Esophagus muscularis mucosa (tissue), 4 donors: ENCODE measurements around the gene LRRC4C. TPM values are rescaled to one million over a fixed set of nuclear protein-coding genes. Genes with fewer than 3 reads are reported as not detected.

Source experiments
- DNase-seq: peaks from one replicate; pipeline ENCODE4 v3.0.0-alpha.2; 2017; ENCODE audit errors: extremely low spot score
- H3K27ac ChIP-seq, 4 donors: fragments of 200-600 bp; sonication (generic); replicated peaks in 1 of 4; 1 replicate in 3 of 4; 2 replicates in 1 of 4; pipeline ENCODE4 v1.5.1; 2016 to 2019; ENCODE audit warnings: mild to moderate bottlenecking in 1 of 4
- H3K27me3 ChIP-seq, 4 donors: fragments of 200-600 bp; sonication (generic); one replicate each; pipeline versions ENCODE4 v1.5.1 to v1.6.0; 2016 to 2019
- H3K36me3 ChIP-seq, 4 donors: fragments of 200-600 bp; sonication (generic); one replicate each; pipeline ENCODE4 v1.5.1; 2016 to 2019
- H3K4me1 ChIP-seq, 4 donors: fragments of 200-600 bp; sonication (generic); one replicate each; pipeline ENCODE4 v1.5.1; 2016 to 2019
- H3K4me3 ChIP-seq, 4 donors: fragments of 200-600 bp; sonication (generic); 1 replicate in 2 of 4; 2 replicates in 2 of 4; pipeline ENCODE4 v1.5.1; 2016 to 2019; ENCODE audit warnings: mild to moderate bottlenecking in 4 of 4, moderate library complexity in 1 of 4
- H3K9me3 ChIP-seq, 4 donors: fragments of 200-600 bp; sonication (generic); 1 replicate in 3 of 4; 2 replicates in 1 of 4; pipeline ENCODE4 v1.5.1; 2016 to 2019
- EP300 ChIP-seq: sonication (generic); formaldehyde crosslinking; IDR thresholded peaks from one replicate; pipeline ENCODE4 v1.6.1; 2017; ENCODE audit warnings: antibody characterized with exemption
- POLR2A ChIP-seq: fragments of 450-650 bp; IDR thresholded peaks from one replicate; pipeline ENCODE4 v1.6.1; 2017; ENCODE audit warnings: antibody characterized with exemption, moderate library complexity, mild to moderate bottlenecking, low read depth
- POLR2AphosphoS5 ChIP-seq, 2 donors: sonication (generic); formaldehyde crosslinking; IDR thresholded peaks; one replicate each; pipeline ENCODE4 v1.6.1; 2017; ENCODE audit warnings: antibody characterized with exemption in 2 of 2
- WGBS: methylation state at CpG from one replicate; pipeline ENCODE4 v1.1.5; 2018; 5-methylcytosine and 5-hydroxymethylcytosine counted together
- intact Hi-C: fragments of 100-400 bp; cut with DNase I; formaldehyde crosslinking; loops from one replicate; pipeline ENCODE4 v1.15.1; 2023
- total RNA-seq, 4 donors: library from RNA; depleted of rRNA; stranded (reverse); fragments of >200 nt; gene quantifications; one replicate each; pipeline versions ENCODE4 v1.1.0 to v1.2.1, GENCODE V29; 2016
- TF ChIP-seq, protein P1 (sequence below), 3 experiments: fragments of 200-600 bp in 2 of 3; fragments of 450-650 bp in 1 of 3; sonication (generic) in 2 of 3; IDR thresholded peaks; one replicate each; pipeline ENCODE4 v1.5.1; 2017 to 2019; ENCODE audit warnings: antibody characterized with exemption in 3 of 3, mild to moderate bottlenecking in 2 of 3, moderate library complexity in 1 of 3

LRRC4C gene
- total RNA-seq, 4 donors from 2014 or later: 1.2 to 4.0 (median 2.2) TPM

DNA sequence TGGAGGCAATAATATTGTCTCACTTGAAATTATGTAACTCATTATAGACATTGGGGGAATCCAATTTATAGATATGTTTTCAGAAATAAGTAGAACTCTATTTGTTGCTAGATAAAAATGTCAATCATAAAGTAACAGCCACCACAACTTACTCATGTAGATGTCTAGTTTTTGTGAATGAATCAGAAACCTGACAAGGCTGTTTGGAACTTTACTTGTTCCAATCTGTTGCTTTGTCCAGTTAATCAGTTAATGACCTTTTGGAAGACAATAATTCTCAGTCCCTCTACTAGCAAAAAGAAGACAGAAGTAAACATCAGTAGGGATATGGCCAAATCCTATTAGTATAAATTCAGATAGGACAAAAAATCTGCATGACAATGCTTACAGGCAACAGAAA lies 1143.3 kb downstream of the LRRC4C start:
- H3K4me3 ChIP-seq: no peak overlapping the region
- H3K36me3 ChIP-seq: no peaks in the 10 kb centered on the region
- TF ChIP-seq, protein P1, sequence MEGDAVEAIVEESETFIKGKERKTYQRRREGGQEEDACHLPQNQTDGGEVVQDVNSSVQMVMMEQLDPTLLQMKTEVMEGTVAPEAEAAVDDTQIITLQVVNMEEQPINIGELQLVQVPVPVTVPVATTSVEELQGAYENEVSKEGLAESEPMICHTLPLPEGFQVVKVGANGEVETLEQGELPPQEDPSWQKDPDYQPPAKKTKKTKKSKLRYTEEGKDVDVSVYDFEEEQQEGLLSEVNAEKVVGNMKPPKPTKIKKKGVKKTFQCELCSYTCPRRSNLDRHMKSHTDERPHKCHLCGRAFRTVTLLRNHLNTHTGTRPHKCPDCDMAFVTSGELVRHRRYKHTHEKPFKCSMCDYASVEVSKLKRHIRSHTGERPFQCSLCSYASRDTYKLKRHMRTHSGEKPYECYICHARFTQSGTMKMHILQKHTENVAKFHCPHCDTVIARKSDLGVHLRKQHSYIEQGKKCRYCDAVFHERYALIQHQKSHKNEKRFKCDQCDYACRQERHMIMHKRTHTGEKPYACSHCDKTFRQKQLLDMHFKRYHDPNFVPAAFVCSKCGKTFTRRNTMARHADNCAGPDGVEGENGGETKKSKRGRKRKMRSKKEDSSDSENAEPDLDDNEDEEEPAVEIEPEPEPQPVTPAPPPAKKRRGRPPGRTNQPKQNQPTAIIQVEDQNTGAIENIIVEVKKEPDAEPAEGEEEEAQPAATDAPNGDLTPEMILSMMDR (IDR thresholded peaks at IDR 0.05): no peak
- TF ChIP-seq POLR2AphosphoS5 (IDR thresholded peaks at IDR 0.05): no peak
- no peak for TF ChIP-seq POLR2A
- TF ChIP-seq EP300: no peak
- H3K4me1 ChIP-seq: no peaks in the 10 kb centered on the region
- intact Hi-C loops: no loop called here
- no peaks in the 10 kb centered on the region for H3K9me3 ChIP-seq
- no peak for DNase-seq
- no peaks in the 10 kb centered on the region for H3K27me3 ChIP-seq
- H3K27ac ChIP-seq: no peak overlapping the region

DNA sequence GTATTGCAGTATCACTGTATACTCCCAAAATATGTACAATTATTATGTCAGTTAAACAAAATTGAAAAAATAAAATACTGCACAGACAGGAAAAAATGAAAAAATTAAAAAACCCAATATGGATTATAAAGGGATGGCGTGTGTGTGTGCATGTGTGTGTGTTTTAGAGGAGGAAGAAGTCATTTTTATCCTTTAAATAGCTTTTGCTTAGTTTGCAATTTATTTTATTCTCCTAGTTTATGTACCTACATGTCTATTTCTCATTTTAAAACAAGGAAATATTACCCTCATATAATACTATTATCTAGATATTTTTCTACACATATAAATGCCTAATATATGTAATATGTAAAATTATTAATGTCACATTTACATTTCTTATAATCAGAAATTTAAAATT lies 1144.3 kb downstream of the LRRC4C start:
- Histone ChIP-seq H3K9me3 (no peaks in the 10 kb centered on the region), H3K4me3 (no peak overlapping the region), H3K36me3 (no peaks in the 10 kb centered on the region), H3K4me1 (no peaks in the 10 kb centered on the region), H3K27me3 (no peaks in the 10 kb centered on the region), H3K27ac (no peak overlapping the region)
- WGBS: 78% methylated on average over 1 of the region's 1 CpG
- no peak for TF ChIP-seq EP300
- TF ChIP-seq POLR2A: no peak
- intact Hi-C loops: no loop called here
- no peak for DNase-seq

DNA sequence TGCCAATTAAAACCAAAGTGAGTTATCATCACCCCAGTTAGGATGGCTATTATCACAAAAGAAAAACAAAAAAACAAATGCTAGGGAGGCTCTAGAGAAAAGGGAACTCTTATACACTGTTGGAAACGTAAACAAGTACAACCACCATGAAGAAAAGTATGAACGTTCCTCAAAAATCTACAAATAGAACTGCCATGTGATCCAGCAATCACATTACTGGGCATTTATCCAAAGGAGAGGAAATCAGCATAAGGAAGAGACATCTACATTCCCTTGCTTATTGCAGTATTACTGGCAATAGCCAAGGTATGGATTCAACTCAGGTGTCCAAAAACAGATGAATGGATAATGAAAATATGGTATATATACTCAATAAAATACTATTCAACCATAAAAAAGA lies 1145.1 kb downstream of the LRRC4C start:
- no peaks in the 10 kb centered on the region for H3K36me3 ChIP-seq
- intact Hi-C loops: no loop called here
- 28% methylated on average over 2 of the region's 2 CpGs for WGBS

DNA sequence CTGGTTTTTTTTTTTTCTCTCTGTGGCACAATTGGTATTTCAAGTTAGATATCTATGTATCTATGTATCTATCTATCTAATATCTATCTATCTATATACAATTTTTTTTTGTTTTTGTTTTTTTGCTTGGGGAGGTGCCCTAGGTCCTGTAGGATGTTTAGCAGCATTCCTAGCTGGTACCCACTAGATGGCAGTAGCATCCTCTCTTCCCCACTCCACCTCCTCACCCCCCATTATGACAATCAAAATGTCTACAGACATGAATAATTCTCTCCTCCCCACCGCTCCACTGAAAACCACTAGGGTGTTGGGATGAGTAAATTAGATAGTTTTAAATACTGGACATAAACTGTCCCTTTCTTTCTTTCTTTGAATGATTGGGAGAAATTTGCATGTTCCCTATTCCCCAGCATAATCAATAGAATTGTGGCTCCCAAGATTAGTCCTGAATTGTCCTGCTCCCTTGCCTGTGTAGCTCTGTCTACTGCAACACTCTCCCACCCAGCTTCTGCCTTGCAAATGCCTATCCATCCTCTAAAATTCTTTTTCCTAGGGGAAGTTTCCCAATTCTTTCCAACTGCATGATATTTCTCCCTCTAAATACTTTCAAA lies 1152.4 kb downstream of the LRRC4C start:
- Histone ChIP-seq H3K4me1 (no peaks in the 10 kb centered on the region), H3K36me3 (no peaks in the 10 kb centered on the region), H3K4me3 (no peak overlapping the region), H3K27me3 (no peaks in the 10 kb centered on the region), H3K9me3 (no peaks in the 10 kb centered on the region), H3K27ac (no peak overlapping the region)
- intact Hi-C loops: no loop called here
- 28% methylated on average over 1 of the region's 1 CpG for WGBS
- no peak for DNase-seq
- TF ChIP-seq POLR2A (no peak), POLR2AphosphoS5 (IDR thresholded peaks at IDR 0.05) (no peak), EP300 (no peak)
- TF ChIP-seq, protein P1 (IDR thresholded peaks at IDR 0.05): peak; percentile 35 to 51 (median 43)

More for the DNA sequence above, 1145.1 kb downstream of the LRRC4C start:
- DNase-seq: no peak
- Histone ChIP-seq H3K4me3 (no peak overlapping the region), H3K4me1 (no peaks in the 10 kb centered on the region), H3K27me3 (no peaks in the 10 kb centered on the region), H3K27ac (no peak overlapping the region), H3K9me3 (no peaks in the 10 kb centered on the region)
- TF ChIP-seq, protein P1 (IDR thresholded peaks at IDR 0.05): no peak
- no peak for TF ChIP-seq EP300
- no peak for TF ChIP-seq POLR2AphosphoS5 (IDR thresholded peaks at IDR 0.05)
- no peak for TF ChIP-seq POLR2A

DNA sequence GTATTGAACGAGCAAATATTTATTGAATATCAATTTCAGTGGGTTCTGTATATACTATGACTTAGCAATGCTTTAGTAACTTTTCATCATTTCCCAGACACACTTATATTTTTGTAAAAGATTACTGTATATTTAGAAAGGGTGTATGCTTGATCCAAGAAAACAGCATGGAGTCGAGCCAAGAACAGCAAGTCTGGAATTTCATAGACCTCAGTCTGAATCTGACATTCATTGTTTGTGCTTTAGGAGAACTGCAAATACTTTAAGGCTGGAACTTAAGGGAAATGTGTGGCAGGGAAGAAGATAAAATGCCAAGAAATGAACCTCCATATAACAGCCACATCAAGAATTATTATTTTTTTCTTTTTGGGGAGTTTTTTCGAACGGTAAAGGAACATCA lies 1156.8 kb downstream of the LRRC4C start:
- whole genome bisulfite sequencing: 57% methylated on average over 4 of the region's 4 CpGs
- H3K36me3 ChIP-seq: no peaks in the 10 kb centered on the region
- intact Hi-C loops: no loop called here

More for the DNA sequence above, 1156.8 kb downstream of the LRRC4C start:
- Histone ChIP-seq H3K9me3 (no peaks in the 10 kb centered on the region), H3K4me3 (no peak overlapping the region), H3K27me3 (no peaks in the 10 kb centered on the region), H3K27ac (no peak overlapping the region), H3K4me1 (no peaks in the 10 kb centered on the region)
- TF ChIP-seq, protein P1 (IDR thresholded peaks at IDR 0.05): no peak
- TF ChIP-seq EP300 (no peak), POLR2A (no peak), POLR2AphosphoS5 (IDR thresholded peaks at IDR 0.05) (no peak)
- no peak for DNase-seq
